ENCODE data around the gene ZSCAN21. TPM values are rescaled to one million over a fixed set of nuclear protein-coding genes. Genes with fewer than 3 reads are reported as not detected.

ZSCAN21 gene
- 7.4 and 7.7 TPM in 2 replicates for total RNA-seq
- polyA plus RNA-seq: 6.5 and 7.7 TPM in 2 replicates
- polyA plus RNA-seq (2011; cell fraction: cytosol; rRNA removed): 10.3 and 11.9 TPM in 2 replicates
- polyA plus RNA-seq (2011; cell fraction: nucleus; rRNA removed): 8.7 and 9.3 TPM in 2 replicates
- polyA plus RNA-seq (2012): 6.7 and 7.0 TPM in 2 replicates
- 6.2 and 7.1 TPM in 2 replicates for polyA minus RNA-seq
- polyA minus RNA-seq (2011; cell fraction: cytosol; rRNA and poly(A)+ RNA removed): 2.5 TPM
- polyA minus RNA-seq (2011; cell fraction: nucleus; rRNA and poly(A)+ RNA removed): 3.0 and 3.6 TPM in 2 replicates
- Bru-seq, nascent RNA: percentile 53 among the genes with signal in this experiment
- BruChase-seq, experiment 1, labeled RNA remaining after a 6-hour chase: percentile 48 among the genes with signal in this experiment
- BruChase-seq, experiment 2, labeled RNA remaining after a 2-hour chase: percentile 48 among the genes with signal in this experiment
- long read RNA-seq, transcript ZSCAN21-201 (4 exons, 2,005 nt): major isoform, 6 of 14 reads
- long read RNA-seq, partial matches to known transcripts: 1 of 14 reads
- long read RNA-seq, other reads (novel, unspliced or antisense): 7 of 14 reads

DNA sequence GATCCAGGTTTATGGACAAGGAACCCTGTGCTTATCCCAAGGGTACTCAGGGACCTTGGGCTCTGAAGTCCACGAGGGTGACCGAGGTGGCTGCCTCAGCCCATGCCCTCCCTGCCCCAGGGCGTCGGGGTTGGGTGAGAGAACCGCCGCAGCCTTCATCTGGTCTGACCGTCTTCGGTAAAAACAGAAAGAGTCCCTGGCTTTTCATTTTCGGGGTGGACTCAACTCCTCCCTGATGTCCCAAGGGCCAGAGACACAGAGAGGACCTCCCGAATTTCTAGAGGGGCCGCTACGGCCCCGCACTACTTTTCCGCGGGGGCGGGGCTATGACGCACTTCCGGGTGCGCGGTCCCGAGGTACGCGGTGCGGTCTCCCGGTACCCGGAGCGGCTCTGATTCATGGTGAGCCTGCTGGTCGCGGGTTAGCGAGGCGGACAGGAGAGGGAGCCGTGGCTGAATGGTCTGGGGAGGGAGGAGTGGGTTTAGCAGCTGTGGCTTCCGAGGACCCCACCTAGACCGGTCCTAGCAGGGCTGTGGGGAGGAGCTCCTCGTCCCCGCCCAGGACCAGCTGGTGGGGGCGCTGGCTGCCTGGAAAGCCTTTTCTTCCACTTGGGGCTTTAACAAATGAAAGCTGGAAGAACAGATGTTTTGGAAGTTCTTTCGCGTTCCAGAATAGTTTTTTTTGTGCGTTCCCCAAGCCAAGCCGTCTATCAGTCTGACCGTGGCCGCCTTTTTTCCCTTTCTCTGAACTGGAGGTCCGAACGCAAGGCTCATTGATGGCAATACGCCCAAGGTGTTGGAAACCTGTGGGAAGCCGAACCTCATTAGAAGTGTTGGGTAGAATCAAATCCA, at the start of gene ZSCAN21:
ZSCAN21 (plus strand) TSS at position 334 of the 851 bp plus-strand sequence. CDS start 7,233 bp downstream, outside the sequence.
- Histone ChIP-seq H3K9ac (replicated peaks; ENCODE audit: extremely low read depth, insufficient read depth, low read length) (peak within 1 kb of the TSS; percentile 76), H3K27me3 (ENCODE audit: control insufficient read depth in 2 of 2, insufficient read depth in 2 of 2, low read length in 2 of 2) (no peaks in the 10 kb centered on the region), H4K20me1 (replicated peaks; ENCODE audit: control insufficient read depth, extremely low read depth, insufficient read depth, low read length) (no peaks in the 10 kb centered on the region), H3K9me3 (replicated peaks; ENCODE audit: control insufficient read depth, insufficient read depth, low read length) (no peaks in the 10 kb centered on the region), H3K27ac (ENCODE audit: insufficient read depth, low read depth, low read length) (peak within 1 kb of the TSS; percentile 70), H3K79me2 (ENCODE audit: control insufficient read depth, insufficient read depth, low read length) (no peaks in the 10 kb centered on the region), H3K36me3 (ENCODE audit: control insufficient read depth in 2 of 2, extremely low read depth in 1 of 2, insufficient read depth in 2 of 2, low read length in 2 of 2) (no peaks in the 10 kb centered on the region), H3K4me1 (ENCODE audit: control insufficient read depth, extremely low read depth, insufficient read depth, low read length) (peaks cover 3% of the 10 kb centered on the region), H3K9me1 (replicated peaks; ENCODE audit: control insufficient read depth, extremely low read depth, insufficient read depth, low read length) (no peaks in the 10 kb centered on the region), H3K4me3 (replicated peaks in 1 of 3; ENCODE audit: insufficient read depth in 1 of 3, low read depth in 1 of 3, low read length in 3 of 3) (peak within 1 kb of the TSS; percentile 75 to 87 (median 86)), H2AFZ (ENCODE audit: low read depth, low read length) (peak within 1 kb of the TSS; percentile 82), H3K4me2 (ENCODE audit: insufficient read depth, low read length) (peak within 1 kb of the TSS; percentile 87)
- FAIRE-seq (peak; percentile 88), DNase-seq (ENCODE audit: low read depth, low spot score) (peak; percentile 81)
- dilution Hi-C loops (cut with MboI; ENCODE audit: extremely low pct_ligation_motif_present, low sequenced_read_pairs): no loop called here
- BruUV-seq (replicated peaks): TSS peak; percentile 87
- TF ChIP-seq, protein P1, sequence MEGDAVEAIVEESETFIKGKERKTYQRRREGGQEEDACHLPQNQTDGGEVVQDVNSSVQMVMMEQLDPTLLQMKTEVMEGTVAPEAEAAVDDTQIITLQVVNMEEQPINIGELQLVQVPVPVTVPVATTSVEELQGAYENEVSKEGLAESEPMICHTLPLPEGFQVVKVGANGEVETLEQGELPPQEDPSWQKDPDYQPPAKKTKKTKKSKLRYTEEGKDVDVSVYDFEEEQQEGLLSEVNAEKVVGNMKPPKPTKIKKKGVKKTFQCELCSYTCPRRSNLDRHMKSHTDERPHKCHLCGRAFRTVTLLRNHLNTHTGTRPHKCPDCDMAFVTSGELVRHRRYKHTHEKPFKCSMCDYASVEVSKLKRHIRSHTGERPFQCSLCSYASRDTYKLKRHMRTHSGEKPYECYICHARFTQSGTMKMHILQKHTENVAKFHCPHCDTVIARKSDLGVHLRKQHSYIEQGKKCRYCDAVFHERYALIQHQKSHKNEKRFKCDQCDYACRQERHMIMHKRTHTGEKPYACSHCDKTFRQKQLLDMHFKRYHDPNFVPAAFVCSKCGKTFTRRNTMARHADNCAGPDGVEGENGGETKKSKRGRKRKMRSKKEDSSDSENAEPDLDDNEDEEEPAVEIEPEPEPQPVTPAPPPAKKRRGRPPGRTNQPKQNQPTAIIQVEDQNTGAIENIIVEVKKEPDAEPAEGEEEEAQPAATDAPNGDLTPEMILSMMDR (IDR thresholded peaks at IDR 0.05; ENCODE audit: extremely low read depth in 1 of 2, insufficient read depth in 1 of 2, low read depth in 1 of 2, low read length in 2 of 2): peak in 1 of 2 donors; percentile 9
- TF ChIP-seq JUN (IDR thresholded peaks at IDR 0.05; ENCODE audit: borderline replicate concordance, insufficient read depth, insufficient read length, low read depth) (no peak), POLR2A (IDR thresholded peaks at IDR 0.05; ENCODE audit: low read depth, low read length) (peak; percentile 85), POLR2AphosphoS5 (IDR thresholded peaks at IDR 0.05; ENCODE audit: insufficient read depth, low read depth, low read length) (peak; percentile 92)
- intact Hi-C loops (cut with micrococcal nuclease): loop anchor here (1.0 to 5.0 kb wide), 4 partner anchors 8 to 72 kb away; partner anchors contain the start of genes AZGP1, ZKSCAN1 and ZNF3
- ChIA-PET CTCF (interaction anchor here (0.8 to 9.1 kb wide), 7 partner anchors 9 to 136 kb away, joined by 3 to 158 read pairs (median 3); no protein-coding TSS in a partner anchor), POLR2A (interaction anchor here (1.0 to 1.3 kb wide), 3 partner anchors 34 to 56 kb away, joined by 3 to 6 read pairs (median 3); partner anchors contain the start of gene ZKSCAN1)
